HCT116 (cell line): ENCODE data around the gene CEP41.

Experiments
- CBX3 ChIP-seq: IDR thresholded peaks from 2 replicates; pipeline ENCODE4 v1.6.1; 2012; ENCODE audit warnings: low read depth
- CTCF ChIP-seq, 3 experiments: fragments of 200-600 bp in 1 of 3; sonication (generic) in 1 of 3; IDR thresholded peaks in 2 of 3; conservative IDR thresholded peaks in 1 of 3; 2 replicates each; pipeline ENCODE4 v1.5.1; 2012 to 2017; ENCODE audit warnings: low read depth in 2 of 3, low read length in 2 of 3, antibody characterized with exemption in 1 of 3, borderline replicate concordance in 1 of 3, control low read depth in 1 of 3, mild to moderate bottlenecking in 1 of 3, mixed read lengths in 1 of 3, mixed run types in 1 of 3, moderate library complexity in 1 of 3; ENCODE audit not compliant: insufficient read depth in 1 of 3
- ELF1 ChIP-seq: IDR thresholded peaks from 2 replicates; pipeline ENCODE4 v1.6.1; 2012; ENCODE audit warnings: low read depth, borderline replicate concordance
- EZH2 ChIP-seq: fragments of 200-600 bp; sonication (generic); IDR thresholded peaks from 2 replicates; pipeline ENCODE4 v1.6.1; 2017; ENCODE audit warnings: antibody characterized with exemption, mixed run types
- EZH2phosphoT487 ChIP-seq: fragments of 200-600 bp; IDR thresholded peaks from 2 replicates; pipeline ENCODE4 v1.6.1; 2018; ENCODE audit warnings: antibody characterized with exemption, borderline replicate concordance
- POLR2A ChIP-seq: IDR thresholded peaks from 2 replicates; pipeline ENCODE4 v1.7.0; 2011; ENCODE audit warnings: borderline replicate concordance; ENCODE audit not compliant: insufficient read depth, insufficient read length; ENCODE audit errors: extremely low read depth
- RAD21 ChIP-seq: IDR thresholded peaks from 2 replicates; pipeline ENCODE4 v1.6.1; 2012; ENCODE audit warnings: low read depth, mild to moderate bottlenecking
- REST ChIP-seq: IDR thresholded peaks from 2 replicates; pipeline ENCODE4 v1.6.1; 2012; ENCODE audit warnings: low read depth
- ZFX ChIP-seq: fragments of 450-650 bp; IDR thresholded peaks from 2 replicates; pipeline ENCODE4 v1.6.1; 2017

DNA sequence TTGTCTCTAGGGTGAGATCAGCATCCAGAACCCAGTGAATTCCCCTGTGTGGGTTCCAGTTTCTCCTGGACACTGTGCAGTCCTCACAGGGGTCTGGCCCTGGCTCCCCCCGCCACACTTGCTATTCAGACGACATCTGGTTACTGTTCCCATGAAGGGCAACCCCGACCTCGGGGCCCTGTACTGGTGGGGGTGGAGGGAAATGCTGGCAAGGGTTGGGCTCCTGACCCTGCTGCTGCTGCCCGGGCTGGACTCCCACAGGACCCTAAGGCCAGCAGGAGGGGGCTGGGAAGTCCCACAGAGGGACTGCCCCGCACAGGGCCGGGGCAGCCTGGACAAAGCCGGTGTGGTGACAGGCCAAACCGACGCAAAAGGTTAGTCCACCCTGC, 61.3 kb downstream of the CEP41 start:
- no peak for TF ChIP-seq ELF1
- no peak for TF ChIP-seq ZFX
- TF ChIP-seq CTCF (IDR thresholded peaks at IDR 0.05 in 2 of 3, conservative IDR thresholded peaks at IDR 0.05 in 1 of 3; ENCODE audit: borderline replicate concordance in 1 of 3, insufficient read depth in 1 of 3, low read depth in 2 of 3, low read length in 2 of 3), result no peak
- TF ChIP-seq EZH2phosphoT487, result no peak
- no peak for TF ChIP-seq POLR2A
- TF ChIP-seq EZH2, result no peak
- no peak for TF ChIP-seq CBX3
- no peak for TF ChIP-seq REST
- TF ChIP-seq RAD21, result no peak
